ENCODE data around the gene PGBD4.
"Not testable (repeated sequence)": the region's sequence is repeated elsewhere in the genome, so short reads cannot be mapped to it uniquely, and the experiment has no call there.

Gene PGBD4

GRCh38 chr15:34114739-34115138 lies 12.9 kb downstream of the PGBD4 start:
- DNase-seq, result no peak

- no peak for DNase-seq
Measured at GRCh38 chr15:34116620-34117019, 14.7 kb downstream of the PGBD4 start.

DNA sequence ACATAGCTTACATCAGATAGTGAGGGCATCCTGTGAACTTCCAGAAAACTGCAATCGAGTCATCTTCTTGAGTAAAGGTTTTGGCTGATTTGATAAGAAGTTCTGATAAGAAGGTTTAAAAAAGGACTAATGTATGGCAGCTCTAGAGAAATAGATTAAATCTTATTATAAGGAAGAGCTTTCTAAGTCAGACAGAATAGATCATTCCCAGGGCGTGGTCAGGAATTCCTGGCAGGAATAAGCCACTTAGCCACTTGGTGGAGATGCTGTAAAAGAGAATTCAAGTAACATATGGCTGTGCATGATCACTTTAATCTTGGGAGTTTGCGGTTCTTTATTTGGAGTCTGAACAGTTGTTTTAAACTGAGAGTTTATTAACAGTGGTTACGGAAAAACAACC lies 17.4 kb downstream of the PGBD4 start:
- no peak for DNase-seq

DNA sequence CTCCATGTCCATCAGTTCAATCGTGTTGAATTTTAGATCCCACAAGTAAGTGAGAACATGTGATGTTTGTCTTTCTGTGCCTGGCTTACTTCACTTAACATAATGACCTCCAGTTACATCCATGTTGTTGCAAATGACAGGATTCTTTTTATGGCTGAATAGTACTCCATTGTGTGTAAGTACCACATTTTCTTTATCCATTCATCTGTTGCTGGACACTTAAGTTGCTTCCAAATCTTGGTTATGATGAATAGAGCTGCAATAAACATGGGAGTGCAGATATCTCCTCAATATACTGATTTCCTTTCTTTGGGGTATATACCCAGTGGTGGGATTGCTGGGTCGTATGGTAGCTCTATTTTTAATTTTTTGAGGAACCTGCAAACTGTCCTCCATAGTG lies 18.5 kb downstream of the PGBD4 start:
- DNase-seq, result not testable (repeated sequence)

- not testable (repeated sequence) for DNase-seq
Measured at GRCh38 chr15:34121786-34122185, 19.9 kb downstream of the PGBD4 start.

GRCh38 chr15:34122771-34123183 lies 20.9 kb downstream of the PGBD4 start:
- no peak for DNase-seq

GRCh38 chr15:34124651-34125050 lies 22.8 kb downstream of the PGBD4 start:
- no peak for DNase-seq

GRCh38 chr15:34125945-34126344 lies 24.1 kb downstream of the PGBD4 start:
- no peak for DNase-seq

DNA sequence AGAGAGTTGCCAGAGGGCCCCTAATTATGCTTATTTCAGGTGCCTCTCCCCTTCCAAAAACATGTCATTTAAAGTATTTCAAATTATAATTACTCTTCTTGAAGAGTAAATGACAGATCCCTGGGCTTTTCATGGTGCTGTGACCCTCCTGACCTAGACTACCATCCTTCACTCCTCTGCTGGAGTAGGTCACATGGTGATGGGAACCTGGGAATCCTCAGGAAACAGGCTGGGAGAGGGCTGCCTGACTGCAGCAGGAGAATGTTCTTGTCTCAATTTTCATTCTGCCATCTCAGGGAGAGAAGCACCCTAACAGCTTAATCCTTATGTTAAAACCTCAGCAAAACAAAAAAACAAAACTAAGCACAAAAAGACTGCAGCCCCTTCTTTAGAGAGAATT lies 24.6 kb downstream of the PGBD4 start:
- no peak for DNase-seq

DNA sequence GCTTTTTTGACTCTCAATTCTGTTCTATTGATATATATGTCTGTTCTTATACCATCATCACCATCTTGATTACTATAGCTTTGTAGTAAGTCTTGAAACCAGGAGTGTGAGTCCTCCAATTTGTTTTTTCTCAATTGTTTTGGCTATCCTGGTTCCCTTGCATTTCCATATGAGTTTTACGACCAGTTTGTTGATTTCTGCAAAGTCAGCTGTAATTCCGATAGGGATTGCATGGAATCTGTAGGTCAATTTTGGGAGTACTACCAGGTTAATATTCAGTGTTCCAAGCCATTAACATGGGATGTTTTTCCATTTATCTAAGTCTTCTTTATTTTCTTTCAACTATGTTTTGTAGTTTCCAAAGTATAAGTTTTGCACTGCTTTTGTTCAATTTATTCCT lies 27.0 kb downstream of the PGBD4 start:
- no peak for DNase-seq

DNA sequence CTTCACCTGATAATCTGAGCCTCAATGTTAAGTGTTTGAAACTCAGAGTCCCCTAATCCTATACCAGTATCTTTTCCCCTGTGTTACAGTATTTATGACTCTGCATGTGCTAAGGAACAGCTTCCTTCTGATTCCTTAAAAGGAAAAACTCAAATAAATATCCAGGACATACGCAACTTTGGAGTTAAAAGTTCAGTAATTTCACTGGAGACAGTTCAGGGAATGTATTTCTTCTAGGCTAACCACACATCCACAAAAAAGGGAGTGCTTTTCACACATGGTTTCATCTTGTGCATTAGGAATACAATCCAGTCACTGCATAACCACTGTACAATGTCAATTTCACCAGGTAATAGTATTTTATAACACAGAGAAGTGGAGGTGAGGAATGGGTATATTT lies 31.0 kb downstream of the PGBD4 start:
- DNase-seq, result no peak

DNA sequence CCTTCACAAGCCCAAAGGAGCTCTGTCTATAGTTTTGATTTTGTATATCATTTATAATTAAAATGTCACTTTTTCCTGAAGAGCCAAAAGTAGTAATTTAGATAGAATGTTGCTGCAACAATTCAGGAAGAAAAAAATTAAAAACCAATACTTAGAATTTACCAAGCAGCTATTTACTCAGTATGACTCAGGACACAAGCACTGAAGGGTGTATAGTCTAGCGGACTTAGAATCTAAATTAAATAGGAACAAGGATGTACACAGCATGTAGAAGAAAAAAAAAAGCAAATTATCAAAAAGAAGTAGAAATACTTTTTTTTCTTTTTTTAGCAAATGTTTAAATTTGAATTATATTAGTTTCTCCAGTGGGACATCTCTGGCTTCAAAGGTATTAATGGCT lies 31.6 kb downstream of the PGBD4 start:
- DNase-seq, result no peak

- no peak for DNase-seq
Measured at GRCh38 chr15:34147371-34148140, 45.7 kb downstream of the PGBD4 start.

GRCh38 chr15:34154725-34155204 lies 52.9 kb downstream of the PGBD4 start:
- DNase-seq, result no peak

GRCh38 chr15:34155859-34156258 lies 54.0 kb downstream of the PGBD4 start:
- no peak for DNase-seq

All from effector CD4-positive, alpha-beta T cell (primary cell).